Measurements from ENCODE around the gene SETX. TPM values are rescaled to one million over a fixed set of nuclear protein-coding genes. Genes with fewer than 3 reads are reported as not detected.

The SETX gene
- total RNA-seq, 1 donor from 2014 or later, result 45.6 TPM

DNA sequence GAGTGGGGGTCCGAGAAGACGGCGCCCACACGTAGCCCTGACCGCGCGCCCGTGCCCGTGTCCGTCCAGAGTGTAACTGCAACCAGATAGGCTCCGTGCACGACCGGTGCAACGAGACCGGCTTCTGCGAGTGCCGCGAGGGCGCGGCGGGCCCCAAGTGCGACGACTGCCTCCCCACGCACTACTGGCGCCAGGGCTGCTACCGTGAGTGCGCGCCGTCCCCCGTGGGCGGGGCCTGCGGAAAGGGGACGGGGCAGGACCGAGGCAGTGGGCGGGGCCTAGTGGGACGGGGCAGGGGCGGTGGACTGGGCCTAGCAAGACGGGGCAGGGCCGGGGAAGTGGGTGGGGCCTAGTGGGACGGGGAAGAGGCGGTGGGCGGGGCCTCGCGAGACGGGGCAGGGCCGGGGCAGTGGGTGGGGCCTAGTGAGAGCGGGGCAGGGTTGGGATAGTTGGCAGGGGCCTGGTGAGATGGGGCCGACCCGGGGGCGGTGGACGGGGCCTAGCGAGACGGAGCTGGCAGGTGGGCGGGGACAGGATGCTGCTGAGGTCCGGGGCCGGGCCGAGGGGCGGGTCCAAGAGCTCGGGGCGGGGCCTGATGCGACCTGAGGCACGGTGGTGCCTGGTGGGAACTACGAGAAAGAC, 113.8 kb downstream of the SETX start:
- Histone ChIP-seq H2AFZ (ENCODE audit: low read depth, low read length) (peak overlapping the region; percentile 80), H3K36me3 (ENCODE audit: insufficient read depth, low read length) (no peaks in the 10 kb centered on the region), H3K4me3 (ENCODE audit: insufficient read depth, low read depth, low read length) (peak overlapping the region; percentile 58), H4K20me1 (ENCODE audit: insufficient read depth, low read length) (peaks cover 4% of the 10 kb centered on the region), H3K79me2 (ENCODE audit: insufficient read depth, low read length) (no peaks in the 10 kb centered on the region), H3K27ac (ENCODE audit: low read depth, low read length) (no peak overlapping the region), H3K4me2 (ENCODE audit: low read length) (peak overlapping the region; percentile 95), H3K9me3 (ENCODE audit: insufficient read depth, low read depth, low read length) (no peaks in the 10 kb centered on the region), H3K4me1 (ENCODE audit: insufficient read depth, low read length) (peaks cover 11% of the 10 kb centered on the region), H3K9ac (ENCODE audit: low read length) (no peak overlapping the region), H3K27me3 (ENCODE audit: insufficient read depth, low read length) (peaks cover 25% of the 10 kb centered on the region)
- peaks cover 55% of the 10 kb centered on the region for H3K27me3 Mint-ChIP-seq (ENCODE audit: low read depth, unreplicated experiment)
- FAIRE-seq (no peak), DNase-seq (ENCODE audit: low read depth) (peak; percentile 58)
- H3K4me3 Mint-ChIP-seq (ENCODE audit: unreplicated experiment), result peak overlapping the region; percentile 84
- no peaks in the 10 kb centered on the region for H3K36me3 Mint-ChIP-seq (ENCODE audit: low read depth, unreplicated experiment)
- peaks cover 1% of the 10 kb centered on the region for H3K4me1 Mint-ChIP-seq (ENCODE audit: low read depth, unreplicated experiment)
- TF ChIP-seq EZH2 (IDR thresholded peaks at IDR 0.05; ENCODE audit: insufficient read depth, low read length), result no peak
- TF ChIP-seq, protein P1, sequence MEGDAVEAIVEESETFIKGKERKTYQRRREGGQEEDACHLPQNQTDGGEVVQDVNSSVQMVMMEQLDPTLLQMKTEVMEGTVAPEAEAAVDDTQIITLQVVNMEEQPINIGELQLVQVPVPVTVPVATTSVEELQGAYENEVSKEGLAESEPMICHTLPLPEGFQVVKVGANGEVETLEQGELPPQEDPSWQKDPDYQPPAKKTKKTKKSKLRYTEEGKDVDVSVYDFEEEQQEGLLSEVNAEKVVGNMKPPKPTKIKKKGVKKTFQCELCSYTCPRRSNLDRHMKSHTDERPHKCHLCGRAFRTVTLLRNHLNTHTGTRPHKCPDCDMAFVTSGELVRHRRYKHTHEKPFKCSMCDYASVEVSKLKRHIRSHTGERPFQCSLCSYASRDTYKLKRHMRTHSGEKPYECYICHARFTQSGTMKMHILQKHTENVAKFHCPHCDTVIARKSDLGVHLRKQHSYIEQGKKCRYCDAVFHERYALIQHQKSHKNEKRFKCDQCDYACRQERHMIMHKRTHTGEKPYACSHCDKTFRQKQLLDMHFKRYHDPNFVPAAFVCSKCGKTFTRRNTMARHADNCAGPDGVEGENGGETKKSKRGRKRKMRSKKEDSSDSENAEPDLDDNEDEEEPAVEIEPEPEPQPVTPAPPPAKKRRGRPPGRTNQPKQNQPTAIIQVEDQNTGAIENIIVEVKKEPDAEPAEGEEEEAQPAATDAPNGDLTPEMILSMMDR (IDR thresholded peaks at IDR 0.05; ENCODE audit: insufficient read depth, low read depth, low read length), result no peak
- no peaks in the 10 kb centered on the region for H3K9me3 Mint-ChIP-seq (ENCODE audit: unreplicated experiment)
- H3K27ac Mint-ChIP-seq (ENCODE audit: unreplicated experiment), result peak overlapping the region; percentile 83

DNA sequence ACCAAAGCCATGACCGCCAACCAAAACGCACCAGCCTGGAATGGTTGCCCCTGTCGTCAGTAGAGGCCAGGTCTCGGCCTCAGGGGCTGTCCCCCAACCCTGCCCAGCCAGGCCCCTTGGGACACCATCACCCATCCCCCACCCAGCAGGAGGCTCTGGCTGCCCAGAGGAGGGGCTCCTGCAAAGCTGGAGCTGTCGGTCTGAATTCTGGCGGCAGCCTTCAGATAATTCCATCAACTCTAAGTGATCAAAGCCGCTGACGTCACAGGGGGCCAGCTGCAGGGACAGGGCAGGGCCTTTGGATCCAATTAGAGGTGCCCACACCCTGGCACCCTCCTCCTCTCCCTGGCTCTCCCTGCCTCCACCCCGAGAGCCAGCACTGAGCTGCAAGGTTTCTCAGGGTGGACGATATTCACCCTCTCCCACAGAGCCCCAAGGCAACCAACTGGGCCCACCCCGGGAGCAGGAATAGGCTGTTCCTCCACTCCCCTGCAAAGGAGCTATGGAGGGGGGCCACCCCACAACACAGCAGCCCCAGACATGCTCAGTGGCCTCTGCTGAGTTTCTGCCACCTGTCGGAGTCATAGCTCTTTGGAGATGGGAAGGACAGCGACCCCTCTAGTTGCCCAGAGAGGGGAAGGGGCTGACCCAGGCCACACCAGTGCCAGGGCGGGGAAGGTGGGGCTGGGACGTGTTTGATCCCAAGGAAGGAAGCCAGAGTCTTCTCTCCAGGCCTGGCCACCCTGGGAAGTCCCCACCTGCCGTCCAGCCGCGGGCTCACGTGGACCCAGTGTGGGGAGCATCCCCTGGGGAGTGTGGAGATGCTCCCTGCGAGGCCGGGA, 114.6 kb downstream of the SETX start:
- Mint-ChIP-seq H3K4me1 (ENCODE audit: low read depth, unreplicated experiment) (peaks cover 1% of the 10 kb centered on the region), H3K9me3 (ENCODE audit: unreplicated experiment) (no peaks in the 10 kb centered on the region), H3K27ac (ENCODE audit: unreplicated experiment) (no peak overlapping the region), H3K4me3 (ENCODE audit: unreplicated experiment) (no peak overlapping the region), H3K27me3 (ENCODE audit: low read depth, unreplicated experiment) (peaks cover 60% of the 10 kb centered on the region), H3K36me3 (ENCODE audit: low read depth, unreplicated experiment) (no peaks in the 10 kb centered on the region)
- Histone ChIP-seq H3K36me3 (ENCODE audit: insufficient read depth, low read length) (no peaks in the 10 kb centered on the region), H3K4me2 (ENCODE audit: low read length) (peak overlapping the region; percentile 95), H3K79me2 (ENCODE audit: insufficient read depth, low read length) (no peaks in the 10 kb centered on the region), H3K4me1 (ENCODE audit: insufficient read depth, low read length) (peaks cover 11% of the 10 kb centered on the region), H3K4me3 (ENCODE audit: insufficient read depth, low read depth, low read length) (no peak overlapping the region), H3K9me3 (ENCODE audit: insufficient read depth, low read depth, low read length) (no peaks in the 10 kb centered on the region), H3K9ac (ENCODE audit: low read length) (no peak overlapping the region), H3K27ac (ENCODE audit: low read depth, low read length) (no peak overlapping the region), H3K27me3 (ENCODE audit: insufficient read depth, low read length) (peaks cover 21% of the 10 kb centered on the region), H4K20me1 (ENCODE audit: insufficient read depth, low read length) (peaks cover 4% of the 10 kb centered on the region), H2AFZ (ENCODE audit: low read depth, low read length) (peak overlapping the region; percentile 47)
- DNase-seq (ENCODE audit: low read depth) (no peak), FAIRE-seq (no peak)
- TF ChIP-seq EZH2 (IDR thresholded peaks at IDR 0.05; ENCODE audit: insufficient read depth, low read length), result peak; percentile 11
- TF ChIP-seq, protein P1 (IDR thresholded peaks at IDR 0.05; ENCODE audit: insufficient read depth, low read depth, low read length), result no peak

Data from astrocyte (in vitro differentiated cells and primary cell).